PC-3 (cell line): ENCODE measurements around the gene LAT. TPM values are rescaled to one million over a fixed set of nuclear protein-coding genes. Genes with fewer than 3 reads are reported as not detected.

Source experiments
- ATAC-seq: fragments of 200-7000 bp; cut with Tn5 transposase; 2 replicates; pipeline ENCODE4 v1.9.1; 2020; ENCODE audit warnings: mild to moderate bottlenecking, moderate library complexity
- BruUV-seq: library from RNA; stranded (reverse); fragments of 400-500 nt; replicated peaks from 2 replicates; lab custom pipeline; 2021; lab: Mats Ljungman, UMichigan
- CTCF ChIA-PET: fragments of 300-600 bp; sonication (Branson Sonifier 250); formaldehyde crosslinking; loops from one replicate; lab custom pipeline; 2022; ENCODE audit warnings: antibody characterized with exemption; lab: Charles Lee
- POLR2A ChIA-PET: fragments of 300-600 bp; sonication (Branson Sonifier 250); formaldehyde crosslinking; loops from one replicate; lab custom pipeline; 2022; ENCODE audit warnings: antibody characterized with exemption; ENCODE audit not compliant: unreplicated experiment; lab: Charles Lee
- DNase-seq: peaks from one replicate; pipeline ENCODE4 v3.0.0-alpha.2; 2015
- H2AFZ ChIP-seq: fragments of 300-600 bp; sonication (generic); 2 replicates; pipeline ENCODE4 v1.6.0; 2016; ENCODE audit warnings: antibody characterized with exemption, low read length
- H3F3A ChIP-seq: fragments of 300-600 bp; sonication (generic); one replicate; pipeline ENCODE4 v1.6.0; 2017; ENCODE audit warnings: antibody characterized with exemption, low read length, control low read depth, mild to moderate bottlenecking; ENCODE audit not compliant: unreplicated experiment
- H3K27ac ChIP-seq: fragments of 300-600 bp; sonication (generic); 2 replicates; pipeline ENCODE4 v1.5.1; 2016; ENCODE audit warnings: mild to moderate bottlenecking, low read length
- H3K27me3 ChIP-seq: fragments of 300-600 bp; sonication (generic); 2 replicates; pipeline ENCODE4 v1.6.1; 2016; ENCODE audit warnings: low read length, mixed read lengths
- H3K36me3 ChIP-seq: fragments of 300-600 bp; sonication (generic); 2 replicates; pipeline ENCODE4 v1.6.1; 2016; ENCODE audit warnings: low read depth, mixed run types, low read length, mixed read lengths
- H3K4me1 ChIP-seq: fragments of 300-600 bp; sonication (generic); 2 replicates; pipeline ENCODE4 v1.5.1; 2016; ENCODE audit warnings: low read length; ENCODE audit not compliant: insufficient read depth
- H3K4me2 ChIP-seq: fragments of 300-600 bp; sonication (generic); 2 replicates; pipeline ENCODE4 v1.6.0; 2016; ENCODE audit warnings: low read length
- H3K4me3 ChIP-seq: fragments of 300-600 bp; sonication (generic); 2 replicates; pipeline ENCODE4 v1.5.1; 2016; ENCODE audit warnings: mild to moderate bottlenecking, low read length, mixed read lengths
- H3K79me2 ChIP-seq: fragments of 300-600 bp; sonication (generic); 2 replicates; pipeline ENCODE4 v1.6.1; 2017; ENCODE audit warnings: low read length, mixed read lengths
- H3K9ac ChIP-seq: fragments of 300-600 bp; sonication (generic); 2 replicates; pipeline ENCODE4 v1.6.0; 2016; ENCODE audit warnings: mild to moderate bottlenecking, low read length
- H3K9me2 ChIP-seq: fragments of 300-600 bp; sonication (generic); replicated peaks from 2 replicates; pipeline ENCODE4 v1.6.1; 2016; ENCODE audit warnings: mixed run types, low read length, mixed read lengths
- H3K9me3 ChIP-seq: fragments of 300-600 bp; sonication (generic); 2 replicates; pipeline ENCODE4 v1.6.1; 2016; ENCODE audit warnings: low read length, mixed read lengths
- H4K20me1 ChIP-seq: fragments of 300-600 bp; sonication (generic); 2 replicates; pipeline ENCODE4 v1.6.1; 2016; ENCODE audit warnings: low read length, mixed read lengths
- EZH2 ChIP-seq: fragments of 300-600 bp; sonication (generic); IDR thresholded peaks from one replicate; pipeline ENCODE4 v1.6.1; 2017; ENCODE audit warnings: antibody characterized with exemption, mild to moderate bottlenecking, low read length; ENCODE audit not compliant: unreplicated experiment
- EZH2phosphoT487 ChIP-seq: fragments of 300-600 bp; sonication (generic); IDR thresholded peaks from 2 replicates; pipeline ENCODE4 v1.6.1; 2018; ENCODE audit warnings: mild to moderate bottlenecking, antibody characterized with exemption, low read length, borderline replicate concordance
- intact Hi-C: fragments of 100-400 bp; cut with micrococcal nuclease; formaldehyde crosslinking; loops from 2 replicates; pipeline ENCODE4 v1.9.0; 2023
- total RNA-seq: library from RNA; depleted of rRNA; stranded (reverse); fragments of >200 nt; gene quantifications from 2 replicates; pipeline ENCODE4 v1.2.3, GENCODE V29; 2014
- TF ChIP-seq, protein P1 (sequence below): fragments of 300-600 bp; sonication (generic); conservative IDR thresholded peaks from 2 replicates; pipeline ENCODE4 v1.5.1; 2017; ENCODE audit warnings: antibody characterized with exemption, low read depth, mild to moderate bottlenecking, low read length

LAT gene
- total RNA-seq, 1 experiment from 2014 or later, result 1.0 TPM

DNA sequence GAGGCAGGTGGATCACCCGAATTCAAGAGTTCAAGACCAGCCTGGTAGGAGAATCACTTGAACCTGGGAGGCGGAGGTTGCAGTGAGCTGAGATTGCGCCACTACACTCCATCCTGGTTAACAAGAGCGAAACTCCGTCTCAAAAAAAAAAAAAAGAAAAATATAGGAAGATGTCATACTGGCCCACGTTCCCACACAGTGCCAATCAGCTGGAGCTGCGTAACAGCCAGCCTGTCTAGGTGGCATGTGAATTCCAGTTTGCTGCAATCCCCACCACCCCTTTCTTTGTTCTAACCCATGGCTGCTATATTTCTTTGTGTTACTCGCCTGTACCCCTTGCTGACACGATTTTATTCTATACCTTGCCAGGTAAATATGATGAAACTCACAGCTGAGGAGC, 26.6 kb upstream of the LAT start:
- no peak for ATAC-seq
- ChIA-PET POLR2A (no interaction called here), CTCF (no interaction called here)
- DNase-seq, result no peak
- Histone ChIP-seq H3K27me3 (no peaks in the 10 kb centered on the region), H3K4me2 (no peak overlapping the region), H3K27ac (no peak overlapping the region), H3K4me3 (no peak overlapping the region), H3F3A (no peaks in the 10 kb centered on the region), H3K9me3 (no peaks in the 10 kb centered on the region), H2AFZ (no peak overlapping the region), H3K79me2 (no peaks in the 10 kb centered on the region), H3K36me3 (peaks cover 7% of the 10 kb centered on the region; the same call in 1 of the 2 replicates), H3K9me2 (no peaks in the 10 kb centered on the region), H3K4me1 (no peaks in the 10 kb centered on the region), H3K9ac (no peak overlapping the region), H4K20me1 (no peaks in the 10 kb centered on the region)
- TF ChIP-seq EZH2, result no peak
- no peak for TF ChIP-seq EZH2phosphoT487
- TF ChIP-seq, protein P1, sequence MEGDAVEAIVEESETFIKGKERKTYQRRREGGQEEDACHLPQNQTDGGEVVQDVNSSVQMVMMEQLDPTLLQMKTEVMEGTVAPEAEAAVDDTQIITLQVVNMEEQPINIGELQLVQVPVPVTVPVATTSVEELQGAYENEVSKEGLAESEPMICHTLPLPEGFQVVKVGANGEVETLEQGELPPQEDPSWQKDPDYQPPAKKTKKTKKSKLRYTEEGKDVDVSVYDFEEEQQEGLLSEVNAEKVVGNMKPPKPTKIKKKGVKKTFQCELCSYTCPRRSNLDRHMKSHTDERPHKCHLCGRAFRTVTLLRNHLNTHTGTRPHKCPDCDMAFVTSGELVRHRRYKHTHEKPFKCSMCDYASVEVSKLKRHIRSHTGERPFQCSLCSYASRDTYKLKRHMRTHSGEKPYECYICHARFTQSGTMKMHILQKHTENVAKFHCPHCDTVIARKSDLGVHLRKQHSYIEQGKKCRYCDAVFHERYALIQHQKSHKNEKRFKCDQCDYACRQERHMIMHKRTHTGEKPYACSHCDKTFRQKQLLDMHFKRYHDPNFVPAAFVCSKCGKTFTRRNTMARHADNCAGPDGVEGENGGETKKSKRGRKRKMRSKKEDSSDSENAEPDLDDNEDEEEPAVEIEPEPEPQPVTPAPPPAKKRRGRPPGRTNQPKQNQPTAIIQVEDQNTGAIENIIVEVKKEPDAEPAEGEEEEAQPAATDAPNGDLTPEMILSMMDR, result no peak
- no TSS peak for BruUV-seq
- intact Hi-C loops, result no loop called here

DNA sequence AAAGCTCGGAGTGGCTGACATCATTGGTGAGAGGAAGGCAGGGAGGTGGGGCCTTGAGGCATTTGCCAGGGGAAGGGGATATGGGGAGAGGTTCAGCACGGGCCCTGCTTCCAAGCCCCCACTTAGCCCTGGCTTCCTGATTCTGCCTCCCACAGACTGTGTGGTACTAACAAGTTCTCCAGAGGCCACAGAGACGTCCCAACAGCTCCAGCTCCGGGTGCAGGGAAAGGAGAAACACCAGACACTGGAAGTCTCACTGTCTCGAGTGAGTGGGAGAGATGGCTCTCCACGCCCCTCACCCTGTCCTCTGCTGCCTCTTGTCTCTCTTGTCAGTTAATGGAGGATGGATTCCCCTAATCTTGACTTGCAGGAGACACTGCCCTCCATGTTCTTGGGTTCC, 26.0 kb upstream of the LAT start:
- no peak overlapping the region for H3K4me2 ChIP-seq
- H2AFZ ChIP-seq, result no peak overlapping the region
- H3K27ac ChIP-seq, result no peak overlapping the region
- H3F3A ChIP-seq, result no peaks in the 10 kb centered on the region
- no peaks in the 10 kb centered on the region for H3K9me2 ChIP-seq
- no peaks in the 10 kb centered on the region for H3K9me3 ChIP-seq
- no peak overlapping the region for H3K4me3 ChIP-seq
- H4K20me1 ChIP-seq, result no peaks in the 10 kb centered on the region
- intact Hi-C loops, result no loop called here
- no peaks in the 10 kb centered on the region for H3K4me1 ChIP-seq
- H3K79me2 ChIP-seq, result no peaks in the 10 kb centered on the region
- BruUV-seq, result no TSS peak
- TF ChIP-seq, protein P1, result no peak
- TF ChIP-seq EZH2phosphoT487, result no peak
- TF ChIP-seq EZH2, result no peak
- DNase-seq, result no peak
- CTCF ChIA-PET, result no interaction called here
- no peak for ATAC-seq
- POLR2A ChIA-PET, result no interaction called here
- H3K36me3 ChIP-seq, result peaks cover 5% of the 10 kb centered on the region; the same call in 1 of the 2 replicates
- H3K27me3 ChIP-seq, result no peaks in the 10 kb centered on the region
- no peak overlapping the region for H3K9ac ChIP-seq

DNA sequence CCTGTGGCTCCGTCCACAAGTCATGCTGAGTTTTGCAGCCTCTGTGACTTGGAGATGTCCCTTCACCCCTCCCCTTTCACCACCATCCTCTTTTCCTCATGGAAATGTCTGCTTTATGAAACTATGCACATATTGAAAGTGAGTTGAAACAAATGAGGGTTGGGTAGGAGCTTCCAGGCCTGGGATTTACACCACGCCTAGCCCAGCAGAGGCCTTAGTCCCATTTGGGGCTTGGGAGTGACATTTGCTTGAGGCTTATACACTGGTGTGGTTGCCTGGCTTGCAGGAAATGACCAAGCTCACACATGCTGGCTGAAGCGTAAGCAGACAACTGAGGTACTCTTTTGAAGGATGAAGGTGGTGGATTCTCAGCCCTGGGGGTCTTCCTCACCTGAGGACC, 20.8 kb upstream of the LAT start:
- TSS peak; percentile 23 for BruUV-seq
- intact Hi-C loops, result no loop called here

More for the DNA sequence above, 20.8 kb upstream of the LAT start:
- Histone ChIP-seq H2AFZ (no peak overlapping the region), H3K27ac (no peak overlapping the region), H3K79me2 (no peaks in the 10 kb centered on the region), H3K4me3 (no peak overlapping the region), H3K36me3 (no peaks in the 10 kb centered on the region; the same call in 1 of the 2 replicates), H3K9ac (no peak overlapping the region), H3K27me3 (no peaks in the 10 kb centered on the region), H3K9me3 (no peaks in the 10 kb centered on the region), H3K9me2 (no peaks in the 10 kb centered on the region), H3K4me1 (no peaks in the 10 kb centered on the region), H3K4me2 (no peak overlapping the region), H4K20me1 (no peaks in the 10 kb centered on the region), H3F3A (no peaks in the 10 kb centered on the region)
- DNase-seq (no peak), ATAC-seq (no peak)
- CTCF ChIA-PET, result no interaction called here
- TF ChIP-seq EZH2, result no peak
- POLR2A ChIA-PET, result no interaction called here
